GM12865 (cell line): ENCODE results near the gene EPO.
"Not testable (repeated sequence)": the region's sequence is repeated elsewhere in the genome, so short reads cannot be mapped to it uniquely, and the experiment has no call there.

ENCODE experiments used
- DNase-seq: peaks from one replicate; pipeline ENCODE4 v3.0.0; 2010; ENCODE audit warnings: low read depth
- H3K4me3 ChIP-seq: 2 replicates; pipeline ENCODE4 v1.5.1; 2011; ENCODE audit warnings: mild to moderate bottlenecking, low read depth, low read length, control low read depth
- CTCF ChIP-seq: IDR thresholded peaks from 2 replicates; pipeline ENCODE4 v1.5.1; 2011; ENCODE audit warnings: low read length, control low read depth, low read depth, inconsistent platforms; ENCODE audit not compliant: insufficient read depth; ENCODE audit errors: missing control alignments

The EPO gene

GRCh38 chr7:100706672-100707311 is 13.5 kb upstream of the EPO start:
- no peak for DNase-seq
- no peak for TF ChIP-seq CTCF
- H3K4me3 ChIP-seq, result peak overlapping the region; percentile 97

GRCh38 chr7:100708395-100708794 is 11.9 kb upstream of the EPO start:
- TF ChIP-seq CTCF, result no peak
- DNase-seq, result no peak

GRCh38 chr7:100710452-100710851 is 9.8 kb upstream of the EPO start:
- no peak for TF ChIP-seq CTCF

More at GRCh38 chr7:100708395-100708794, 11.9 kb upstream of the EPO start:
- H3K4me3 ChIP-seq, result no peak overlapping the region

GRCh38 chr7:100711369-100711768 is 8.9 kb upstream of the EPO start:
- no peak overlapping the region for H3K4me3 ChIP-seq
- DNase-seq, result no peak
- no peak for TF ChIP-seq CTCF

More at GRCh38 chr7:100710452-100710851, 9.8 kb upstream of the EPO start:
- DNase-seq, result no peak
- no peak overlapping the region for H3K4me3 ChIP-seq

- DNase-seq, result no peak
- TF ChIP-seq CTCF, result no peak
These were observed 5.5 kb upstream of the EPO start for GRCh38 chr7:100714725-100715124.

GRCh38 chr7:100717073-100717472 is 3.2 kb upstream of the EPO start:
- DNase-seq, H3K4me3 ChIP-seq: not testable (repeated sequence)

More at GRCh38 chr7:100714725-100715124, 5.5 kb upstream of the EPO start:
- H3K4me3 ChIP-seq, result no peak overlapping the region

- H3K4me3 ChIP-seq, result no peak overlapping the region
- no peak for DNase-seq
- TF ChIP-seq CTCF, result no peak
These were observed 567 bp upstream of the EPO start for GRCh38 chr7:100719523-100720278.
